HG03469 (cell line): Measurements from ENCODE around the gene ITGA3.
"Not testable (repeated sequence)": the region's sequence is repeated elsewhere in the genome, so short reads cannot be mapped to it uniquely, and the experiment has no call there.

ENCODE experiments used
- ATAC-seq: cut with Tn5 transposase; IDR thresholded peaks from one replicate; pipeline ENCODE4 v1.9.1; 2021; ENCODE audit warnings: mild to moderate bottlenecking, moderate library complexity, moderate number of reproducible peaks; ENCODE audit not compliant: unreplicated experiment

ITGA3 gene

DNA sequence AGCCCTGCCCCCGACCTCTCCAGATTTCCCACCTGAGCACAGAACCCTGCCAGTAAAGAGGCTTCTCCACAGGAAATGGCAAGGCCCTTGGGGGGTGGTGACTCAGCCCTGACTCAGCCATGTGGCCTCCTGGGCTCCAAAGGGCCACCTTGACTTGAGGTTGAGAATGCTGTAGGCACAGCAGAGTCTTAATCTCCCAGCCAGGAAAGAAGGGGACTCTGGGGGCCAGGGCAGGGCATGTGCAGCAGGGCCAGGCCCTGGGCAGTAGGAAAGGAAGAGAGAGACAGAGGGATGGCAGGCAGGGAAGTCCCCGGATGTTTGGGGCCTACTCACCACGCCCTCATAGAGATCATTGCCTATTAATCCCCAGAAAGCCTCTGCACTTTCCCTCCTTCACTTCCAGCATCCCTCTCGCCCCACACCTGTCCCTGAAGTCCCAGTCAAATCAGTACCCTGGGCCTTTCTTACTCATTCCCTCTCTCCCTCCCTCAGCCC, 4.8 kb upstream of the ITGA3 start:
- ATAC-seq = no peak

- no peak for ATAC-seq
Measured at GRCh38 chr17:50051606-50052005, 4.3 kb upstream of the ITGA3 start.

DNA sequence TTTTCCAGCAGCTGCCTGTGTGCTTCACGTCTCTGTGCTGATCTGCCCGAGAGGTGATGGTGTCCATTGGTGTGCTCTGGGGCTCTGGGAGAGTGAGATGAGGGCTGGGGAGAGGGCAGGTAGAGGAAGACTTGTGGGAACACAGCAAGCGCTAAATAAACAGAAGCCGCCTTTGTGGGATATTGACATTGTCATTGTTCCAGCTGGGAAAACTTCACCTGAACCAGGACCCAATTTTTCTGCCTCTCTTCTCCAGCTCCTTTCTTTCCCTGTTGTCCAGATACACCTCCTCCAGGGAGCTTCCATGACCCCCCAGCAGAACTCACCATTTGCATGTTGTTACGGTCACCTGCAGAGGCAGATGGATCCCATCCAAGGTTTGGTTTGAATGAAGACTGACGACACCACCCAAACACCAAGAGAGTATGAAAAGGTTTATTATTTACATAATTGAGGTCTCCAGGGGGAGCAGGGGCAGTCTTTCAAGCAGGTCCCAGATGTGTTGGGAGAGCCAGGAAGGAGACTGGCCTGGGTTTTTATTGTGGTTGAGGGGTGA, 3.6 kb upstream of the ITGA3 start:
- no peak for ATAC-seq

- ATAC-seq = no peak
Measured at GRCh38 chr17:50052822-50053653, 2.9 kb upstream of the ITGA3 start.

GRCh38 chr17:50053654-50053960, 2.3 kb upstream of the ITGA3 start:
- ATAC-seq = no peak

DNA sequence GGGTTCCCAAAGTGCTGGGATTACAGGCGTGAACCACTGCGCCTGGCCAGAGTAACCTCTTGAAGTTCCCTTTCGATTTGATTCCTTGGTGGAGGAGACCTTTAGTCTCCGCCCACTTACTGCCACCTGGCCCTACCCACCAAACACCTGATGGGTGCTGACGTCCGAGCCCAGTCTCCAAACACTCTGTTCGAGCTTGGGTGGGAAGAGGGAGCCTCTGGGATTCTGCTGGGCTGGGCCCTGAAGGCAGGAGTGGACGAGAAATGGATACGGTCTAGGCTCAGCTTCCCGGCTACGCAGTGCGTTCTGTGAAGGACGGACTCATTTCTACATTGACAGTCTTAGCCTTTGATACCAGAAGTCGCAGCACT, 870 bp upstream of the ITGA3 start:
- no peak for ATAC-seq

DNA sequence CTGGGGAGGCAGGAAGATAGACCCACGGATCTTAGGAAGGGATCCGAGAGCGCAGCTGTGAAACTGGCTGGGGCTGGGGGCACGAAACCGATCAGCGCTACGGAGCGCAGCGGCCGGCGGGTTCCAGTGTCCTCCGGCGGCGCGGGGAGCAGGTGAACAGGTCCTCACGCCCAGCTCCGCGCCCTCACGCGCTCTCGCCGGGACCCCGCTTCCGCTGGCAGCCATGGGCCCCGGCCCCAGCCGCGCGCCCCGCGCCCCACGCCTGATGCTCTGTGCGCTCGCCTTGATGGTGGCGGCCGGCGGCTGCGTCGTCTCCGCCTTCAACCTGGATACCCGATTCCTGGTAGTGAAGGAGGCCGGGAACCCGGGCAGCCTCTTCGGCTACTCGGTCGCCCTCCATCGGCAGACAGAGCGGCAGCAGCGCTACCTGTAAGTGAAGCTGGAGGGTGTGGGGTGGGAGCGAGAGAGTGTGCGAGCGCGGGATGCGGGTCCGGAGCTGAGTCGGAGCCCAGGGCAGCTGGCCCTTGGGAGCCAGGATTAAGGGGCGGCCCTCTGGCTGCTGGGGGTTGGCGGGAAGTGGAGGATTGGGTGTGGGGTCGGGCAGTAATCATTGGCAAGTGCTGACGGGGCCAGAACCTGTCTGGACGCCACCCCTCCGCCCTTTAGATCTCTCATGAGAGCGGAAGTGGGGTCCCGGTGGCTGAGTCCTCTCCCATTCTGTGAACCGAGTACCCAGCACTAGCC, 479 bp downstream of the ITGA3 start:
- peak; percentile 63 for ATAC-seq

- no peak for ATAC-seq
Measured at GRCh38 chr17:50056961-50057330, 1.0 kb downstream of the ITGA3 start.

DNA sequence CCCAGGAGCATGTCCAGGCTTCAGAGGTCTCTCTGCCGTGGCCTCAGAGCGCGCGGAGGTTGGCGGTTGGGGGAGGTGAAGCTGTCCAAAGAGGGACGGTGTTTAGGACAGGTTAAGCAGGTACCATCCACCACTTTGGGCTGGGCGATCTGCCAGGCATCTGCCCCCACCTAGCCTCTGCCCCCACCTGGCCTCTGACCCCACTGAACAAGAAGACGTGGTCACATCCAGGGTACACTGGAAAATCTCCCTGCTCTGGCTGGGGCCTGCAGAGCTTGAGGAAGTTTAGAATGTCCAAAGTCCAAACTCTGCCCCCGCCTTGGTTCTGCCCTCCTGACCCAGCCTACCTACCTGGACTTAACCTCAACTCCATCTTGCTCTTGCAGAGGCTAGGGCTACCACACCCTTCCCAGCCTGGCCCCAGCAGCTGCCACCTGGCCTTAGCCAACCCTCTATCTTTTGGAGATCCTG, 1.6 kb downstream of the ITGA3 start:
- no peak for ATAC-seq

DNA sequence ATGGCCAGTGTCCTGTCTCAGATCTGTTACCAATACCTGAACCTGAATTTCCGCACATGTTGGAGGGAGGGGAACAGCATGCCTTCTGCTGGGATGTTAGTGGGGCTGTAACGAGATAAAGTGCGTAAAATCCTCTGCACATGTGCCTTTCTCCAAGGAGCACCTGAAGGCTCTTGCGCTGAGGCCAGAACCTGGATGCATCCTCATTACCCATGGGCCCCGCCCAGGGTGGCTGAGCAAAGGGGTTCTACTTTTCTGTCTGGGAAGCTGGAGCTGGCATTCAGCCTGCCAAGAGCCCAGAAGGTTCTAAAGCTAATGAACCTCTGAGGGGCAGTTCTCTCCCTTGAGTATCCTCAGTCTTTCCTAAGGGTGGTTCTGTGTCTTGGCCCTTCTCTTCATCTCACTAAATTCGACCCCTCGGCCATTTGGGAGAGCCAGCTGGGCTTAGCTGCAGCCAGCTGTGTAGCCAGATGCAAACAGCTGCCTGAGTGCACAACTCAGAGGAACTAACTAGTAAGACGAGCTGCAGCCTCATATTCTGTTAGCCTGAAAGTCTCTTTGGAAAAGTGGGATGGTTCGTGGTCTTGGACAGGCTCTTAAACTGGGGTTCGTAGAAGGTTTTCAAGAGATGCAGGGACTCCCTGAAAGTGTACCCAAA, 2.5 kb downstream of the ITGA3 start:
- no peak for ATAC-seq

DNA sequence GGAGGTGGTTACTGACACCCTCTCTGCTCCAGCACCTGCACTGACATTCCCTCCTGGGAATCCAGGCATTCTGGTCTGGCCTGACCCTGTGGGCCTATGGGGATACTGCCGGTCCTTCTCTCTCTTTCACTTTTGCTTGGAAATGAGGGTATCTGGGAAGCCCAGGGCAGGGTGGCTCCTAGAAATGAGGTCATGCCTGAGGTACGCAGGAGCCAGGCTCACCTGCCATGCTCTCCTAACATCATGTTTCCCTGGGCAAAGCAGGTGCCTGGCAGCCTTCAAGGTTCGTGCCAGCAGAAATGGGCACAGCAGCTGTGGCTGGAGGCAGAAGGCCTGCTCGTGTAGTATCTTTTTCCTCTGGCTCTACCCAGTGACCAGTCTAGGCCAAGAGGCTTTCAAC, 3.3 kb downstream of the ITGA3 start:
- no peak for ATAC-seq

- ATAC-seq = no peak
Measured at GRCh38 chr17:50059759-50060273, 3.9 kb downstream of the ITGA3 start.

DNA sequence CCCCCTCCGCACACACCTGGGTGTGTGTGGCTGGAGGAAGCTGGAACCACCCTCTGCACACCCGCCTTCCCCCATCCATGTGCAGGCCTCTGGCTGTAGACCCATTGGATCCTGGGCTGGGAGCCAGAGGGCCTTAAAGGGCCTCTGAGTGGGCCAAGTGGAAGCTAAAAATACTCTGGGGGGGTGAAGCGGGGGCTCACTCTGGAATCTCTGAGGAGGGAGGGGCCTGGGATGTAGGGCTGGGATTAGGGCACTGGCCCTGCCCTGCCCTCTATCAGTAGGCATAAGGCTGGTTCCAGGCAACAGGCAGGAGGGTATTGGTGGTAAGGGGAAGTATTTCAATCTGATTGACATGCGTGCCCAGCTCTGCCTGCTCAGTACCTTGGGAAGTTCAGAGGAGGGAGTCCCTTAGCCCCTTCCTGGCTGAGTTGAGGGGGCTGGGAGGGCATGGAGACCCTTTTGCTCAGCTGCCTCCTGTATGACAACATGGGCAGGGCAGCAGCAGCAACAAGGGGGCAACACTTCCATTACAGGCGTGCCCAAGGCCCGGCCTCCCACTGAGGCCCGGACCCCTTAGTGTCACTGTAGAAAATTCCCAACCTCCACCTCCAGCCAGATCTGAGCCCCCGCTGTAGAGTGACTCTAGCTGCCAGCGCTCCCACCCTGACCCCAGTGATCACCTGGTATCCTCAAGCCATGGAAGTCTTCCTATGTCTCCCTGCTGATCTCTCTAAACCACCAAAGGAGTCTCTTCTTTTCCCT, 5.2 kb downstream of the ITGA3 start:
- no peak for ATAC-seq

- ATAC-seq = not testable (repeated sequence)
Measured at GRCh38 chr17:50061713-50062045, 5.8 kb downstream of the ITGA3 start.

- no peak for ATAC-seq
Measured at GRCh38 chr17:50062293-50063243, 6.7 kb downstream of the ITGA3 start.

DNA sequence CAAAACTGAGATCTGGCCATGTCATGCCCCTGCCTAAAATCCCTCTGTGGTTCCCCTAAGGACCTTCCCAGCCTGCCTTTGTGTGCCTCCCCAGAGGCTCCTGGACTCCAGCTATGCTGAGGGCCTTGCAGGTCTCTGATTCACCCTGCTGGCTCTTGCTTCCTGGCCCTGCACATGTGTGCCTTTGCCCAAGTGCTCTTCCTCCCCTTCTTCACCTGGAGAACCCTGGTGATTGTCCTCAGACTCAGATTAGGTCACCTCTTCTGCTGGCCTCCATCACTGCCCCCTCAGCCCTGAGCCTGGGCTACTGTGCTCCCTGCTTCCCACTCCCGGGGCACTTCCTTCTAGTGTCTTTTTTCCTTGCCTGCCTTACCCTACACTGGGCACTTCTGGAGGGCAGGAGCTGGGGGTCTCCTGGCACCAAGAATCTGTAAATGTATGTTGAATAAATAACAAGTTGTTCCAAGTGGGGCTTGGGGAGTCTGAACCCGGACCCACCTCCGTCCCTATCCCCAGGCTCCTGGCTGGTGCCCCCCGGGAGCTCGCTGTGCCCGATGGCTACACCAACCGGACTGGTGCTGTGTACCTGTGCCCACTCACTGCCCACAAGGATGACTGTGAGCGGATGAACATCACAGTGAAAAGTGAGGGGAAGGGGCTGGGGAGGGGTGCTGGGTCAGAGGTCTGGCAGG, 7.8 kb downstream of the ITGA3 start:
- ATAC-seq = no peak

- ATAC-seq = no peak
Measured at GRCh38 chr17:50064253-50065001, 8.5 kb downstream of the ITGA3 start.

DNA sequence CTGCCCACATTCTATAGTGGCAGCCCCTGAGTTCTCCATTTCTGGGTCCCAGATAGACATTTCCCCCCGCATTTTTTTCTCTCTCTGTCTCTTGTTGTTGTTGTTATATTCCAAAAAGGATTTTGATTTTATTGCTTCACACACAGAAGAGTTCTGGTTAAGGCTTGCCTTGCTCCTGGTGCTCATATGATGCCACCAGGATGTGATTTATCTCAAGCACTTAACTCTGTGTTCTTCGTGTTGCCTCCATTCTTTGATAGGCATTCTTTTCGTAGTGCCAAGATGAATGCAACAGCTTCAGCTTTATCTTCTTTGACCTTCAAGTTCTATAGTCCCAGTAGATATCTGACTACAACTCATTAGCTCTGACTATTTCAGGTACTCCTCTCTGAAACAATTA, 9.1 kb downstream of the ITGA3 start:
- ATAC-seq = no peak
